Measurements from ENCODE around the gene FAM13A.

The FAM13A gene

GRCh38 chr4:88940506-88940905, 116.5 kb downstream of the FAM13A start:
- no peak overlapping the region for H3K27ac ChIP-seq
- no peak for TF ChIP-seq CTCF (conservative IDR thresholded peaks at IDR 0.05)

GRCh38 chr4:88939697-88940096, 117.3 kb downstream of the FAM13A start:
- no peak overlapping the region for H3K27ac ChIP-seq
- no peak for TF ChIP-seq CTCF (conservative IDR thresholded peaks at IDR 0.05)

- no peak for TF ChIP-seq CTCF (conservative IDR thresholded peaks at IDR 0.05)
- H3K27ac ChIP-seq: no peak overlapping the region
Measured at GRCh38 chr4:88938138-88938537, 118.8 kb downstream of the FAM13A start.

GRCh38 chr4:88937081-88937480, 119.9 kb downstream of the FAM13A start:
- H3K27ac ChIP-seq: no peak overlapping the region
- TF ChIP-seq CTCF (conservative IDR thresholded peaks at IDR 0.05): no peak

- no peak for TF ChIP-seq CTCF (conservative IDR thresholded peaks at IDR 0.05)
Measured at GRCh38 chr4:88933414-88934160, 123.4 kb downstream of the FAM13A start.

GRCh38 chr4:88928852-88929251, 128.1 kb downstream of the FAM13A start:
- TF ChIP-seq CTCF (conservative IDR thresholded peaks at IDR 0.05): no peak
- no peak overlapping the region for H3K27ac ChIP-seq

More at GRCh38 chr4:88933414-88934160, 123.4 kb downstream of the FAM13A start:
- no peak overlapping the region for H3K27ac ChIP-seq

- H3K27ac ChIP-seq: no peak overlapping the region
- no peak for TF ChIP-seq CTCF (conservative IDR thresholded peaks at IDR 0.05)
Measured at GRCh38 chr4:88927420-88927819, 129.6 kb downstream of the FAM13A start.
